Myocyte (in vitro differentiated cells): ENCODE results near the gene PKP3. TPM values are rescaled to one million over a fixed set of nuclear protein-coding genes. Genes with fewer than 3 reads are reported as not detected.

Source experiments
- total RNA-seq: library from RNA; depleted of rRNA; stranded (reverse); fragments of >200 nt; gene quantifications from 2 replicates; pipeline ENCODE4 v1.2.3, GENCODE V29; 2014

PKP3 gene
- total RNA-seq, 1 donor from 2014 or later = 1.4 TPM

Other genes starting within 250 kb of the PKP3 start
- 0.75 TPM in 1 of 2 replicates, not detected in the other for gene SCGB1C1, start 201.1 kb upstream of the PKP3 start, total RNA-seq
- gene BET1L, start 186.8 kb upstream of the PKP3 start, total RNA-seq = 19.3 and 21.1 TPM in 2 replicates
- gene RIC8A, start 186.5 kb upstream of the PKP3 start, total RNA-seq = 139 and 149 TPM in 2 replicates
- 7.9 and 9.4 TPM in 2 replicates for gene SIRT3, start 157.9 kb upstream of the PKP3 start, total RNA-seq
- 104 and 116 TPM in 2 replicates for gene PSMD13, start 157.2 kb upstream of the PKP3 start, total RNA-seq
- not detected in 2 replicates for gene NLRP6, start 115.8 kb upstream of the PKP3 start, total RNA-seq
- 8.2 and 8.3 TPM in 2 replicates for gene PGGHG, start 105.1 kb upstream of the PKP3 start, total RNA-seq
- gene IFITM5, start 94.7 kb upstream of the PKP3 start, total RNA-seq = not detected in 2 replicates
- 12.5 and 14.4 TPM in 2 replicates for gene IFITM2, start 86.4 kb upstream of the PKP3 start, total RNA-seq
- gene IFITM1, start 80.2 kb upstream of the PKP3 start, total RNA-seq = 14.3 and 17.3 TPM in 2 replicates
- 33.1 and 57.7 TPM in 2 replicates for gene IFITM3, start 73.3 kb upstream of the PKP3 start, total RNA-seq
- 0.40 and 1.3 TPM in 2 replicates for gene B4GALNT4, start 24.7 kb upstream of the PKP3 start, total RNA-seq
- 1.5 and 1.7 TPM in 2 replicates for gene SIGIRR, start 20.8 kb downstream of the PKP3 start, total RNA-seq
- 0.42 and 0.94 TPM in 2 replicates for gene ANO9, start 47.8 kb downstream of the PKP3 start, total RNA-seq
- gene PTDSS2, start 56.1 kb downstream of the PKP3 start, total RNA-seq = 78.1 and 110 TPM in 2 replicates
- gene RNH1, start 113.0 kb downstream of the PKP3 start, total RNA-seq = 419 and 464 TPM in 2 replicates
- 37.9 and 66.0 TPM in 2 replicates for gene HRAS, start 141.4 kb downstream of the PKP3 start, total RNA-seq
- 1.3 and 2.3 TPM in 2 replicates for gene LRRC56, start 143.3 kb downstream of the PKP3 start, total RNA-seq
- 0.31 and 0.78 TPM in 2 replicates for gene LMNTD2, start 166.5 kb downstream of the PKP3 start, total RNA-seq
- gene RASSF7, start 166.8 kb downstream of the PKP3 start, total RNA-seq = 21.1 and 32.2 TPM in 2 replicates
- 27.7 and 31.2 TPM in 2 replicates for gene PHRF1, start 182.3 kb downstream of the PKP3 start, total RNA-seq
- 25.1 and 29.3 TPM in 2 replicates for gene IRF7, start 221.7 kb downstream of the PKP3 start, total RNA-seq
- gene CDHR5, start 230.7 kb downstream of the PKP3 start, total RNA-seq = not detected in 2 replicates
- not detected in 2 replicates for gene SCT, start 233.0 kb downstream of the PKP3 start, total RNA-seq
- not detected in 2 replicates for gene DRD4, start 243.1 kb downstream of the PKP3 start, total RNA-seq